ENCODE measurements around the gene DEFB123. TPM values are rescaled to one million over a fixed set of nuclear protein-coding genes. Genes with fewer than 3 reads are reported as not detected.

DEFB123 gene
- polyA plus RNA-seq, 1 donor from 2014 or later = not detected

DNA sequence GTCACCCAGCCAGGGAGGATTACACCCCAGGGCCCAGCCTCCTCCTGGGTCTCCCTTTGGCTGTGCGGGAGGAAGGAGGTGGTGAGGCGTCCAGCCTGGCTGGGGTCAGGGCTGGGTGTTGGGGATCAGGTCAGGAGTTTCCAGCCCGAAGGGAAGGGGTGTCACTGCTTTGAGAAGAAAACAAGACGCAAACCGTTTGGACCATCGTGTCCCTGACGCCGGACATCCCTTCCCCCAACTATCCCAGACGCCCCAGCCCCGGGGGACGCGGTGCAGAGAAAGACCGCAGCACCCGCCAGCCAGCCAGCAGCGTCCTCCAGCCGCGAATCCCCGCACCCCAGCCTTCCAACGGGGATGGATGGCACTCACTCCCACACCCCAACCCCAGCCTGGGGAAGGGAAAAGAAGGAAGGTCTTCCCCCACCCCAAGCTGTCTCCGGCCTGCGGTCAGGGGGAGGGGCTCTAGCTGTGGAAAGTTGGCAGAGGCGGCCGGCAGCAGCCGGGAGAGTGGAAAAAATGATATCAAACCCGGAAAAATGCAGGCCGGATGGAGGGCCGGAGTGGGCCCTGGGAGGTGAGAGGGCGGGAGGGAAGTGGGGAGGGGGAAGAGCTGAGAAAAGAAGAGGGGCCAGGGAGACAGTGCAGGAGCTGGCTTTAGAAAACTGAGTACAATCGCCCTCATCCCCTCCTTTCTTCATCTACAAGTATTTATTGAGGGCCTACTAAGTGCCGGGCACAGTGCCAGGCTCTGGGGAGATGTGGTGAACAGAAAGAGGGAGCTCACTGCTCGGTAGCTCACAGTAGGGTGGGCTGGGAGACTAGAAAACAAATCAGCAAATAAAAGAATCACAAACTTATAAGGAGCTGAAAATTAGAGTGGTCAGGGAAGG, 45.3 kb downstream of the DEFB123 start:
- Mint-ChIP-seq H3K27me3 (peaks cover 22% of the 10 kb centered on the region), H3K4me3 (no peak overlapping the region), H3K36me3 (peaks cover 1% of the 10 kb centered on the region), H3K27ac (no peak overlapping the region), H3K4me1 (peaks cover 0 to 2% (median 0%) of the 10 kb centered on the region in 3 donors), H3K9me3 (no peaks in the 10 kb centered on the region)

DNA sequence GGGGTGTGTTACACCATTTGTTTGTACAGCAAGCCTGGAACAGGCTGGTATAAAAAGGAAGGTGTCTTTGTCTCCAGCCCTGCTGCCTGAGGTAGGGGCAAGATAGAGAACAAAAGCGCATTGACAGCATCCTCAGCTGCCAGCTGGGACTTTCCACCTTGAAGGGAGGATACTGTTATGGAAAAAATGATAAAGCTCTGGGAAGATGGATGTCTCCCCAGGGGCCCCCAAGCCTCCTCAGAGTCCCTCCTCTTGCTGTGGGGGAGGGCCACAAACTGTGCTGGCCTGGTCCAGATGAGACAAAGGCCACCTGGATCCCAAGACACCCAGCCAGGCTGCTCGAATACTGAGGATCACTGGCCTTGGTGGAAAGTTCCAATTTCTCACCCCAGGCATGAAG, 47.7 kb downstream of the DEFB123 start:
- Mint-ChIP-seq H3K9me3 (no peaks in the 10 kb centered on the region), H3K27me3 (peaks cover 19% of the 10 kb centered on the region), H3K36me3 (peaks cover 1% of the 10 kb centered on the region), H3K27ac (no peak overlapping the region), H3K4me3 (no peak overlapping the region), H3K4me1 (peaks cover 0 to 2% (median 0%) of the 10 kb centered on the region in 3 donors)

DNA sequence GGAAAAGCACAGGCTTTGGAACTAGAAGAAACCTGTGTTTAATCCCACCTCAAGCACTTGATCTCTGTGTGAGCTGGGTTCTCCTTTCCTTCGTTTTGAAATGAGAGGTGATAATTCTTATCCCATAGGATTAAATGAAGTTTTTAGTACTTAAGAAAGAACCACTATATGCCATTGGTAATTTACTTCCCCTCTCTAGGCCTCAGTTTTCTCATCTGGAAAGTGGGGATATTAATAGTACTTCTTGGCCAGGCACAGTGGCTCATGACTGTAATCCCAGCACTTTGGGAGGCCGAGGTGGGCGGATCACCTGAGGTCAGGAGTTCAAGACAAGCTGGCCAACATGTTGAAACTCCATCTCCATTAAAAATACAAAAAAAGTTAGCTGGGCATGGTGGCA, 48.7 kb downstream of the DEFB123 start:
- H3K27ac Mint-ChIP-seq = peak overlapping the region in 1 of 3 donors; percentile 16
- H3K27me3 Mint-ChIP-seq = peaks cover 19% of the 10 kb centered on the region
- peaks cover 0 to 2% (median 0%) of the 10 kb centered on the region in 3 donors for H3K4me1 Mint-ChIP-seq
- no peaks in the 10 kb centered on the region for H3K9me3 Mint-ChIP-seq
- peaks cover 1% of the 10 kb centered on the region for H3K36me3 Mint-ChIP-seq
- H3K4me3 Mint-ChIP-seq = peak overlapping the region in 1 of 4 donors; percentile 76

DNA sequence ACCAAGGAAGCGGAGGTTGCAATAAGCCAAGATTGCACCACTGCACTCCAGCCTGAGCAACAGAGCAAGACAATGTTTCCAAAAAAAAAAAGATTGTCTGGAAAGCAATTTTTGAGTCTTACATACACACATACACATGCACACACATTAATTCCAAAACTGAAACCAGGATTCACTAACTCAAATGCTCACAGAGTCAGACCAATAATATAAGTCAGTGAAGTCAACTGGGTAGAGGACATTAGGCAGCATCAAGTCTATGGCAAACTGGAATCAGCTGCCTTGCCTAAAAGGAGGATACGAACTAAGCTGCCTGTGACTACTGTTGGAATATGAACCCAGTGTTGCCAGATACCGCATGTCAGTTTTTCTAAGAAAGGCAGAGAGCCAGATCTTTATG, 50.3 kb downstream of the DEFB123 start:
- Mint-ChIP-seq H3K4me1 (no peaks in the 10 kb centered on the region), H3K4me3 (no peak overlapping the region), H3K9me3 (no peaks in the 10 kb centered on the region), H3K27ac (no peak overlapping the region), H3K27me3 (peaks cover 3% of the 10 kb centered on the region), H3K36me3 (peaks cover 1% of the 10 kb centered on the region)

DNA sequence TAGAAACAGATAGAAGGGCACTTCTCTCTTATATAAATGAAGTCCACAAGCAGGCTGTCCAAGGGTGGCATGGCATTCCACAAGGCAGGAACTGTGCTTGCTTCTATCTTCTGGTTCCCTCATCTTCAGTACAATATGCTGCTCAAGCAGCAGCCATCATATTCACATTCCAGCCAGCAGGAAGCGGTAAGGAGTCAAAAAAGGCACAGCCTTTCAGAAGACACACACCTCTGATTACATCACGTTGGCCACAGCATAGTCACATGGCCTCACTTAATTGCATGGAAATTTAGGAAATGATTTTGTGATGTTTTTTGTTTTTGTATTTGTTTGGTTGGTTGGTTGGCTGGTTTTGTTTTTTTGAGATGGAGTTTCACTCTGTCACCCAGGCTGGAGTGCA, 53.7 kb downstream of the DEFB123 start:
- Mint-ChIP-seq H3K36me3 (peaks cover 1% of the 10 kb centered on the region), H3K4me1 (no peaks in the 10 kb centered on the region), H3K27ac (no peak overlapping the region), H3K9me3 (no peaks in the 10 kb centered on the region), H3K27me3 (peaks cover 6% of the 10 kb centered on the region), H3K4me3 (no peak overlapping the region)

DNA sequence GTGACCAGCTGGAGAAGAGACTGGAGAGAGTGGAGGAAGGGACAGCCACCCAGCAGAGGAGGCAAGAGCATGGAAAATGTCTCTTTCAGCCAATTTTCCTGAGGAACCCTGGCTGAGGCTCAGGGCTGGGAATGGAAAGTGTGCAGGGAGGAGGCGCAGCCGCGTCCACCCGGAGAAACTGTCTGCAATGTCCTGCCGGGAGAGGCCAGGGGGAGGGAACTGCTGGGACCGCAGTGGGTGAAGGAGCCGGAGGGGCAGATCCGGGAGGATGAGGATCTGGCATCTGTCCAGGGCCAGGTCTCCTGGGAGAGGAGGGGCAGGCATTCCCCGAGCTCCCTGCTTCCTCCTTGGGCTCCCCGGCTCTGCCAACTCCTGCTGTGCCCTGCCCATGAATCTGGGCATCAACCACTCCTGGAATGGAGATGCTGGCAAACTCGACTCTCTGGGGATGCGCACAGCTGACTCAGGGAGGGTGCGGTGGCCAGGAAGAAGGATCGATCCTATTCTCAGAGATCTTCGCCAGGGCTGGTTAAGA, 56.4 kb downstream of the DEFB123 start:
- Mint-ChIP-seq H3K36me3 (no peaks in the 10 kb centered on the region), H3K27me3 (peaks cover 6% of the 10 kb centered on the region), H3K9me3 (no peaks in the 10 kb centered on the region)

DNA sequence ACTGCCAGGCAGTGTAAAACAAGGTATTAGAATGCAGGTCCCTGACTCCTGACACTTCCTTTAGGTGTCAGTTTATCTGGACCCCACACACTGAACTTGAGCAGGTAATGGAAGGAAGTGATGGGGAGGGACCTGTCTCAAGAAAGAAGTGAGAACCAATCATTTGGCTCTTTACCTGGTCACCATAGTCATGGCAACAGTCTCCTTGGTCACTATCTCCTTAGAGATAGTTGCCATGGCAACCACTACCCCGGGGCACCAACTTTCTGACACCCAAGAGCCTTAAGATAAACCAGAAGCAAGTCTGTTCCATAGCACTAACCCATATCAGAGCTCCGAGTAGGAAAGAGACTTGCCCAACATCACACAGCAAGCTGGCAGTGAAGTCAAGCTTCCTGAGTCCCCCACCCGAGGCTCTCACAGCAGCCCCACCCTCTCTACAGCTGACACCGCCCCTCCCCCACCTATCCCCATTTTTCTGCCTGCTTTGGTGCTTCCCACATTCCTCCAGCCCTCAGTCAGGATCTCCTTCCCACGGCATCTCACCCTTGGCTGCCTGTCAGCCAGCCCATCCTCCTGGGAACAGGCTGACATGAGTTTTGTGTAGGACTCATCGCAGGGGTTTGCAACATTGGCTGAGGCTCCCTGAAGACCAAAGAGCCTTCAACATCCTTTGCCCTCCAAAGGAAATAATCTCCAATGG, 57.6 kb downstream of the DEFB123 start:
- Mint-ChIP-seq H3K27me3 (peaks cover 6% of the 10 kb centered on the region), H3K27ac (no peak overlapping the region), H3K9me3 (no peaks in the 10 kb centered on the region), H3K36me3 (no peaks in the 10 kb centered on the region), H3K4me3 (no peak overlapping the region), H3K4me1 (no peaks in the 10 kb centered on the region)

More for the DNA sequence above, 56.4 kb downstream of the DEFB123 start:
- no peak overlapping the region for H3K27ac Mint-ChIP-seq
- no peak overlapping the region for H3K4me3 Mint-ChIP-seq
- no peaks in the 10 kb centered on the region for H3K4me1 Mint-ChIP-seq

Other genes with a start within 250 kb of the DEFB123 start
- not detected for gene DEFB115, start 183.0 kb upstream of the DEFB123 start, polyA plus RNA-seq
- gene DEFB116, start 132.0 kb upstream of the DEFB123 start, polyA plus RNA-seq = not detected
- gene DEFB118, start 72.0 kb upstream of the DEFB123 start, polyA plus RNA-seq = not detected
- not detected for gene DEFB119, start 50.0 kb upstream of the DEFB123 start, polyA plus RNA-seq
- not detected for gene DEFB121, start 34.4 kb upstream of the DEFB123 start, polyA plus RNA-seq
- gene DEFB124, start 34.5 kb downstream of the DEFB123 start, polyA plus RNA-seq = not detected
- gene REM1, start 34.7 kb downstream of the DEFB123 start, polyA plus RNA-seq = not detected
- gene HM13, start 73.8 kb downstream of the DEFB123 start, polyA plus RNA-seq = 109 TPM
- 2.2 TPM for gene ID1, start 164.7 kb downstream of the DEFB123 start, polyA plus RNA-seq
- gene COX4I2, start 197.3 kb downstream of the DEFB123 start, polyA plus RNA-seq = 0.38 TPM

Data from IgD-negative memory B cell (primary cell).